Neural crest cell (in vitro differentiated cells): ENCODE measurements around the gene SARS2. TPM values are rescaled to one million over a fixed set of nuclear protein-coding genes. Genes with fewer than 3 reads are reported as not detected.

ENCODE experiments used
- DNase-seq: peaks from one replicate; pipeline ENCODE4 v3.0.0; 2021; ENCODE audit warnings: low read depth, mixed read lengths, low spot score
- H3K27ac Mint-ChIP-seq: one replicate; pipeline ENCODE4 v1.8.0; 2021; ENCODE audit warnings: mild to moderate bottlenecking, mixed read lengths; ENCODE audit not compliant: unreplicated experiment
- H3K27me3 Mint-ChIP-seq: 2 replicates; pipeline ENCODE4 v1.8.0; 2021; ENCODE audit warnings: low read depth, mild to moderate bottlenecking, mixed read lengths
- H3K36me3 Mint-ChIP-seq: 2 replicates; pipeline ENCODE4 v1.8.0; 2021; ENCODE audit warnings: low read depth, mild to moderate bottlenecking, mixed read lengths
- H3K4me1 Mint-ChIP-seq: 2 replicates; pipeline ENCODE4 v1.8.0; 2021; ENCODE audit warnings: mixed read lengths
- H3K4me3 Mint-ChIP-seq: one replicate; pipeline ENCODE4 v1.8.0; 2021; ENCODE audit warnings: mild to moderate bottlenecking, mixed read lengths
- H3K9me3 Mint-ChIP-seq: 2 replicates; pipeline ENCODE4 v1.8.0; 2021; ENCODE audit warnings: mixed read lengths
- total RNA-seq: library from RNA; stranded (reverse); gene quantifications from 2 replicates; pipeline ENCODE4 v1.2.1, GENCODE V29; 2021
- TF ChIP-seq, protein P1 (sequence below): fragments of 200-600 bp; sonication (generic); conservative IDR thresholded peaks from 2 replicates; pipeline ENCODE4 v1.5.0; 2021; ENCODE audit warnings: antibody characterized with exemption, mild to moderate bottlenecking

Gene SARS2
- total RNA-seq, 1 donor from 2014 or later: 58.5 TPM

DNA sequence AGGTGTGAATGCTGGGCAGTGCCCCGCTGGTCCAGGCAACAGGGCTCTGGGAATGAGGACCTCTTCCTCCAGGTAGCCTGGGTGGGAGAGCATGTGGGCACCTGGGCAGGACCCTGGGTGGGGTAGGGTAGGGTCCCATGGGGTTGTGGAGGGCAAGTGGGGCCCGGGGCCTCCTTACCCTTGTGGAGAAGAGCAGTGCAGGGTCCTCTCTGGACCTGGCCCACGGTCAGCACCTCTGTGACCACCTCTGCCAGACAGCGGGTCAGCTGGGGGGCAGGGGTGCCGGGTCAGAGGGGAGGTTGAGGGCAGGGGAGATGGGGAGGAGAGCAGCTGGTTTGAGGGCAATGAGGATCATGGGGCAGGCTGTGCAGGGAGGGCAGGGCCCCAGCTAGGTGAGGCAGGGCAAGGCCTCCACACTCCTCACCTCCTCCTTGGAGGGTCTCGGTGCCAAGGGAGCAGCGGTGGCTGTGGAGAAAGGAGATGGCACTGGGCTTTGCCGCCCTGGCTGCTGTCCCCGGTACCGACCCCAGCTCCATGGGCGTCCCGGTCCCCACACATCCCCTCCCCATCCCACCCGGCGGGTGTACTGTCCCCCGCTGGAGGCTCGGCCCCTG is 19.1 kb downstream of the SARS2 start:
- TF ChIP-seq, protein P1, sequence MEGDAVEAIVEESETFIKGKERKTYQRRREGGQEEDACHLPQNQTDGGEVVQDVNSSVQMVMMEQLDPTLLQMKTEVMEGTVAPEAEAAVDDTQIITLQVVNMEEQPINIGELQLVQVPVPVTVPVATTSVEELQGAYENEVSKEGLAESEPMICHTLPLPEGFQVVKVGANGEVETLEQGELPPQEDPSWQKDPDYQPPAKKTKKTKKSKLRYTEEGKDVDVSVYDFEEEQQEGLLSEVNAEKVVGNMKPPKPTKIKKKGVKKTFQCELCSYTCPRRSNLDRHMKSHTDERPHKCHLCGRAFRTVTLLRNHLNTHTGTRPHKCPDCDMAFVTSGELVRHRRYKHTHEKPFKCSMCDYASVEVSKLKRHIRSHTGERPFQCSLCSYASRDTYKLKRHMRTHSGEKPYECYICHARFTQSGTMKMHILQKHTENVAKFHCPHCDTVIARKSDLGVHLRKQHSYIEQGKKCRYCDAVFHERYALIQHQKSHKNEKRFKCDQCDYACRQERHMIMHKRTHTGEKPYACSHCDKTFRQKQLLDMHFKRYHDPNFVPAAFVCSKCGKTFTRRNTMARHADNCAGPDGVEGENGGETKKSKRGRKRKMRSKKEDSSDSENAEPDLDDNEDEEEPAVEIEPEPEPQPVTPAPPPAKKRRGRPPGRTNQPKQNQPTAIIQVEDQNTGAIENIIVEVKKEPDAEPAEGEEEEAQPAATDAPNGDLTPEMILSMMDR: no peak
- no peaks in the 10 kb centered on the region for H3K27me3 Mint-ChIP-seq
- no peaks in the 10 kb centered on the region for H3K9me3 Mint-ChIP-seq
- no peak for DNase-seq
- peaks cover 6% of the 10 kb centered on the region for H3K36me3 Mint-ChIP-seq
- no peak overlapping the region for H3K27ac Mint-ChIP-seq
- H3K4me3 Mint-ChIP-seq: no peak overlapping the region
- no peaks in the 10 kb centered on the region for H3K4me1 Mint-ChIP-seq

DNA sequence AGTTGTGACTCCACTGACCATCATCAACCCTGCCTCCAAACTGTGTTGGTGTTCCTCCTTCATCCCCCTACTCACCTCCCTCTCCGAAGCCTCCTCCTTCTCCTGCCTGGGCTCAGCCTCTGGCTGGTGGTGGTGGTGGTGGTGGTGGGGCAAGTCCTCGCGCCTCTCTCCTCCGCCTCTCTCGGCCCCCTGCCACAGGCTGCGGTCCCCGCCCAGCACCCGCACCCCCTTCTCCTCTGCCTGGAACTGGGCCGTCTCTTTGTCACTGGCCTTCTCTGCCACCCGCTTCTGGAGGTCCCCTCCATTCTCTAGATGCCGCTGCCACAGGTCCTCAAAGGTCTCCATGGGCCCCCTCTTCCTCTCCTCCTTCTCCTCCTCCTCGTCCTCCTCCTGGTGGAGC is 20.1 kb downstream of the SARS2 start:
- H3K4me1 Mint-ChIP-seq: no peaks in the 10 kb centered on the region
- TF ChIP-seq, protein P1: no peak
- H3K9me3 Mint-ChIP-seq: no peaks in the 10 kb centered on the region
- H3K27me3 Mint-ChIP-seq: no peaks in the 10 kb centered on the region
- H3K36me3 Mint-ChIP-seq: peaks cover 6% of the 10 kb centered on the region
- H3K27ac Mint-ChIP-seq: no peak overlapping the region
- no peak overlapping the region for H3K4me3 Mint-ChIP-seq
- no peak for DNase-seq

DNA sequence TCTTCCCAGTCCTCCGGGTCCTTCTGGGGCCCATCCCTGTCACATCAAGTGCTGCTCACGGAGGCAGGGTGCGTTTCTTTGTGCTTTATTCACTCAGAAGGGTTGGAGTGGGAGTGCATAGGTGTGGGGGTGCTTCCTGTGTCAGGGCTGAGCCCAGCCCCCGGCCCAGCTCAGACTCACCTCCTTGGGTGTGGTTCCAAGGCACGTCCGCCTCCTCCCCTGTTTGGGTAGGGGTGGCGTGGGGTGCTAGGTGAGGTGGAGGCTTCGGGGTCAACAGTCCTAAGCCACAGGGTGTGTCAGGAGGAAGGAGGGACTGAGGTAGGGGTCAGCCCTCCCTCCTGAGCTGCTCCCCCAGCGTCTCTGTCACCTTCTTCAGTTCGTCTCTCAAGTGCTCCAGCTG is 21.7 kb downstream of the SARS2 start:
- no peak overlapping the region for H3K27ac Mint-ChIP-seq
- DNase-seq: no peak
- H3K9me3 Mint-ChIP-seq: no peaks in the 10 kb centered on the region
- H3K4me3 Mint-ChIP-seq: no peak overlapping the region
- H3K27me3 Mint-ChIP-seq: no peaks in the 10 kb centered on the region
- peaks cover 7% of the 10 kb centered on the region for H3K4me1 Mint-ChIP-seq
- H3K36me3 Mint-ChIP-seq: peaks cover 6% of the 10 kb centered on the region
- TF ChIP-seq, protein P1: no peak

GRCh38 chr19:38907670-38908069 is 22.9 kb downstream of the SARS2 start:
- DNase-seq: no peak
- no peaks in the 10 kb centered on the region for H3K9me3 Mint-ChIP-seq
- no peak overlapping the region for H3K4me3 Mint-ChIP-seq
- TF ChIP-seq, protein P1: no peak
- H3K27me3 Mint-ChIP-seq: no peaks in the 10 kb centered on the region
- peaks cover 7% of the 10 kb centered on the region for H3K4me1 Mint-ChIP-seq
- no peak overlapping the region for H3K27ac Mint-ChIP-seq
- H3K36me3 Mint-ChIP-seq: peaks cover 6% of the 10 kb centered on the region

GRCh38 chr19:38907227-38907626 is 23.3 kb downstream of the SARS2 start:
- Mint-ChIP-seq H3K9me3 (no peaks in the 10 kb centered on the region), H3K4me1 (peaks cover 7% of the 10 kb centered on the region), H3K36me3 (peaks cover 6% of the 10 kb centered on the region), H3K27me3 (no peaks in the 10 kb centered on the region), H3K27ac (no peak overlapping the region), H3K4me3 (no peak overlapping the region)
- DNase-seq: no peak
- TF ChIP-seq, protein P1: no peak
